Activated CD8-positive, alpha-beta T cell treated with anti-CD3 and anti-CD28 coated beads for 36 hours (primary cell): ENCODE results near the gene ANXA2. TPM values are rescaled to one million over a fixed set of nuclear protein-coding genes. Genes with fewer than 3 reads are reported as not detected.

Source experiments
- ATAC-seq: fragments of 200-7000 bp; cut with Tn5 transposase; one replicate; pipeline ENCODE4 v1.10.0; 2021; ENCODE audit warnings: mild to moderate bottlenecking, moderate library complexity
- CTCF ChIA-PET: fragments of 350-600 bp; sonication (Branson Sonifier 250); formaldehyde crosslinking; loops from one replicate; lab custom pipeline; 2021; ENCODE audit warnings: antibody characterized with exemption; lab: Charles Lee
- POLR2A ChIA-PET: fragments of 350-600 bp; sonication (Branson Sonifier 250); formaldehyde crosslinking; loops from one replicate; lab custom pipeline; 2021; ENCODE audit warnings: antibody characterized with exemption; lab: Charles Lee
- DNase-seq: peaks from one replicate; pipeline ENCODE4 v3.0.0-alpha.2; 2020
- H3K27ac Mint-ChIP-seq: one replicate; pipeline ENCODE4 v1.8.0; 2021; ENCODE audit warnings: mild to moderate bottlenecking, mixed read lengths
- H3K27me3 Mint-ChIP-seq: one replicate; pipeline ENCODE4 v1.8.0; 2021; ENCODE audit warnings: mixed read lengths
- H3K36me3 Mint-ChIP-seq: one replicate; pipeline ENCODE4 v1.8.0; 2021; ENCODE audit warnings: low read depth, mixed read lengths
- H3K4me1 Mint-ChIP-seq: one replicate; pipeline ENCODE4 v1.8.0; 2021; ENCODE audit warnings: low read depth, mixed read lengths
- H3K4me3 Mint-ChIP-seq: one replicate; pipeline ENCODE4 v1.8.0; 2021; ENCODE audit warnings: mild to moderate bottlenecking, moderate library complexity, mixed read lengths
- H3K9me3 Mint-ChIP-seq: one replicate; pipeline ENCODE4 v1.8.0; 2021; ENCODE audit warnings: mixed read lengths
- intact Hi-C: fragments of 100-400 bp; cut with micrococcal nuclease; formaldehyde crosslinking; loops from one replicate; pipeline ENCODE4 v1.10.0; 2022
- total RNA-seq, 2 experiments: library from RNA; stranded (reverse); gene quantifications; one replicate each; pipeline ENCODE4 v1.2.3, GENCODE V29; 2021
- TF ChIP-seq, protein P1 (sequence below): fragments of 200-600 bp; IDR thresholded peaks from one replicate; pipeline ENCODE4 v1.8.0; 2022; ENCODE audit warnings: antibody characterized with exemption, mild to moderate bottlenecking

The ANXA2 gene
- total RNA-seq, 2 experiments from 2014 or later = 57.9 to 60.2 TPM

DNA sequence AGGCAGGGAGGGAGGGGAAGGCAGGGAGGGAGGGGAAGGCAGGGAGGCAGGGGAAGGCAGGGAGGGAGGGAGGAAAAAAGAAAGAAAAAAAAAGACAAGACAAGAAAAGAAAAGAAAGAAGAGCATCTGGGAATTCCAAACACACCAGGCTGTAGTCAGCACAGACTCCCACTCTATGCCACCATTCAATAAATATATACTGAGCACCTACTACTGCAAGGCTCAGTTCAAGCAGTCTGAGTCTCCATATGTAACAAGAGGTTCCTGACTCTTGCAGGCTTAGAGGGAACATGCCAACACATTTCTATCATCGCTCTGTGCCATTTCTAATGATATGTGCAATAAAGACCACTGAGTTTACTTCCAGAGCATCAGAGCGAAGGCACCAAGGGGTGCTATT lies 47.7 kb downstream of the ANXA2 start:
- no peak for DNase-seq
- no peak for ATAC-seq
- TF ChIP-seq, protein P1, sequence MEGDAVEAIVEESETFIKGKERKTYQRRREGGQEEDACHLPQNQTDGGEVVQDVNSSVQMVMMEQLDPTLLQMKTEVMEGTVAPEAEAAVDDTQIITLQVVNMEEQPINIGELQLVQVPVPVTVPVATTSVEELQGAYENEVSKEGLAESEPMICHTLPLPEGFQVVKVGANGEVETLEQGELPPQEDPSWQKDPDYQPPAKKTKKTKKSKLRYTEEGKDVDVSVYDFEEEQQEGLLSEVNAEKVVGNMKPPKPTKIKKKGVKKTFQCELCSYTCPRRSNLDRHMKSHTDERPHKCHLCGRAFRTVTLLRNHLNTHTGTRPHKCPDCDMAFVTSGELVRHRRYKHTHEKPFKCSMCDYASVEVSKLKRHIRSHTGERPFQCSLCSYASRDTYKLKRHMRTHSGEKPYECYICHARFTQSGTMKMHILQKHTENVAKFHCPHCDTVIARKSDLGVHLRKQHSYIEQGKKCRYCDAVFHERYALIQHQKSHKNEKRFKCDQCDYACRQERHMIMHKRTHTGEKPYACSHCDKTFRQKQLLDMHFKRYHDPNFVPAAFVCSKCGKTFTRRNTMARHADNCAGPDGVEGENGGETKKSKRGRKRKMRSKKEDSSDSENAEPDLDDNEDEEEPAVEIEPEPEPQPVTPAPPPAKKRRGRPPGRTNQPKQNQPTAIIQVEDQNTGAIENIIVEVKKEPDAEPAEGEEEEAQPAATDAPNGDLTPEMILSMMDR = no peak
- Mint-ChIP-seq H3K4me3 (no peak overlapping the region), H3K27ac (no peak overlapping the region), H3K36me3 (peaks cover 38% of the 10 kb centered on the region), H3K4me1 (no peaks in the 10 kb centered on the region), H3K9me3 (peaks cover 5% of the 10 kb centered on the region), H3K27me3 (no peaks in the 10 kb centered on the region)
- intact Hi-C loops = no loop called here
- ChIA-PET POLR2A (no interaction called here), CTCF (interaction anchor here (1.9 kb wide), 2 partner anchors 9 to 10 kb away, joined by 4 to 6 read pairs; no protein-coding TSS in a partner anchor)

DNA sequence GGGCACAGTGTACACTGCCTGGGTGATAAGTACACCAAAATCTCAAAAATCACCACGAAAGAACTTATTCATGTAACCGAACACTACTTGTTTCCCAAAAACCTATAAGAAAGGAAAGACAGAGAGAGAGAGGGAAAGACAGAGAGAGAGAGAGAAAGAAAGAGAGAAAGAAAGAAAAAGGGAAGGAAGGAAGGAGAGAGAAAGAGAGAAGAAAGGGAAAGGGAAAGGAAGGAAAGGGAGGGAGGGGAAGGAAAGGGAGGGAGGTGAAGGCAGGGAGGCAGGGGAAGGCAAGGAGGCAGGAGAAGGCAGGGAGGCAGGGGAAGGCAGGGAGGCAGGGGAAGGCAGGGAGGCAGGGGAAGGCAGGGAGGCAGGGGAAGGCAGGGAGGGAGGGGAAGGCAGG lies 48.2 kb downstream of the ANXA2 start:
- TF ChIP-seq, protein P1 = no peak
- H3K4me3 Mint-ChIP-seq = no peak overlapping the region
- H3K36me3 Mint-ChIP-seq = peaks cover 33% of the 10 kb centered on the region
- ATAC-seq (no peak), DNase-seq (no peak)
- H3K4me1 Mint-ChIP-seq = no peaks in the 10 kb centered on the region
- H3K9me3 Mint-ChIP-seq = peaks cover 5% of the 10 kb centered on the region
- CTCF ChIA-PET = no interaction called here
- POLR2A ChIA-PET = no interaction called here
- intact Hi-C loops = no loop called here
- no peaks in the 10 kb centered on the region for H3K27me3 Mint-ChIP-seq
- H3K27ac Mint-ChIP-seq = no peak overlapping the region

DNA sequence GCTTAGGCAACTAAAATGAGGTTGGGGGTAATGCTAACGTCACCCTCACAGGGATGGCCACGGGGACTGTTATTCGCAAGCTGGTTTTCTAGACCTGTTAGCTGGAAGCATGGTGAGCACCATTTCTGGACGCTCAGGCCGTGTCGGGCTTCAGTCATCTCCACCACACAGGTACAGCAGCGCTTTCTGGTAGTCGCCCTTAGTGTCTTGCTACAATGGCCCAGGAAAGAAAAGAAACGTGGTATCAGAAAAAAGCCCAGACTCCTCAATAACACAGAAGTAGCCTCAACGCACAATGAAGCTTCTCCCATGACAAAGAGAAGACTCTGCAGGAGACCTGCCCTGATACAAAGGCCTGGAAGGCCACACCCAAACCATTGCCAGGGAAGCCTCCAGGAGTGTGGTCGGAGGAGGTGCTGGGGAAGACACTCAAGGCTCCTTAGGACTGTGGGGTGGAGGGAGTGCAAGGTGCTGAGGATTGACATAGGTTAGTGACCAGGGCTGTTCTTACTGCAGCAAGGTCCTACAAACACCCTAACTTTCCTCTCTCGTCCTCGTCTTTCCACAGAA lies 50.2 kb downstream of the ANXA2 start:
- TF ChIP-seq, protein P1 = no peak
- ChIA-PET POLR2A (no interaction called here), CTCF (interaction anchor here (0.9 to 1.7 kb wide), 4 partner anchors 16 to 96 kb away, joined by 3 to 4 read pairs (median 3); no protein-coding TSS in a partner anchor)
- H3K27ac Mint-ChIP-seq = no peak overlapping the region
- ATAC-seq (no peak), DNase-seq (no peak)
- H3K36me3 Mint-ChIP-seq = peaks cover 17% of the 10 kb centered on the region
- H3K4me1 Mint-ChIP-seq = no peaks in the 10 kb centered on the region
- H3K4me3 Mint-ChIP-seq = no peak overlapping the region
- no peaks in the 10 kb centered on the region for H3K9me3 Mint-ChIP-seq
- H3K27me3 Mint-ChIP-seq = no peaks in the 10 kb centered on the region
- intact Hi-C loops = no loop called here

DNA sequence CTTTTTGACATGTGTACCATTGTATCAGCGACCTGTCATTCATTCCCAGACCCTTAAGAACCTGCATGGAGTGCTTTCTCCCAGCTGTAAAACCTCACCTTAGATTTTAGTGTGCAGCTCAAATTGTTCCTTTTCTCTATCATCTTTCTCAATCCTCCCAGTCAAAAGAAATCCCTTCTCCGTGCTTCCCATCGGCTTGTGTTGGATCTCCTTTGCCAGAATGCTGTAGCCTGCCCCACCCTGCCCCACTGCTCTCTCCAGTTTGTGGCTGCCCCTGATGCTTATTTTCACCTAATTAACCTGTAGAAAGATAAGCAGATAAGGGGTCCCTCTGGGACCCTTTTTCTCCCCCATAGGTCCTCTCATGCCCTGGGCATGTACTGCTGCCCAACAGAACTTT lies 51.1 kb downstream of the ANXA2 start:
- H3K27me3 Mint-ChIP-seq = no peaks in the 10 kb centered on the region
- intact Hi-C loops = no loop called here
- no peaks in the 10 kb centered on the region for H3K4me1 Mint-ChIP-seq
- H3K36me3 Mint-ChIP-seq = peaks cover 10% of the 10 kb centered on the region
- H3K9me3 Mint-ChIP-seq = no peaks in the 10 kb centered on the region
- TF ChIP-seq, protein P1 = no peak
- ChIA-PET POLR2A (interaction anchor here (0.5 to 0.6 kb wide), 2 partner anchors 185 to 323 kb away, joined by 3 read pairs; no protein-coding TSS in a partner anchor), CTCF (interaction anchor here (1.0 to 1.7 kb wide), 2 partner anchors 18 to 97 kb away, joined by 3 to 4 read pairs; no protein-coding TSS in a partner anchor)
- ATAC-seq (no peak), DNase-seq (no peak)
- H3K4me3 Mint-ChIP-seq = no peak overlapping the region
- H3K27ac Mint-ChIP-seq = no peak overlapping the region

DNA sequence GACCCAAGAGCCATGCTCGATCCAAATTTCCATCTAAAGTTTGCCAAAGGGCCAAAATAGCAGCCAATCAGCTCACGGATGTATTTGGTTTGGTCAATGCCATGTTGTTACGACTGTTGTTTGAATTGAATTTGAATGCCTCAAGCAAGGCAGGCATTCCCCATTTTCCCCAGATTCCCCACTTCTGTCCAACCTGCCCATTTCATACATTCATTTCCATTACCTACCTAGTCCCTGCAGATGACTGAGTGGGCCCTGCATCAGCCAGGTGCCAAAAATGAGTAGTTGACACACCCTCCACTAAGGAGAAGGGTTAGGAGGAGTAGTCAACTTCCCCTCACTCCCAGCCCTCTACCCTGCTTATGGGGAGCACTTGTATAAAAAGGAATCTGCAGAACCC lies 51.7 kb downstream of the ANXA2 start:
- ATAC-seq = no peak
- no peaks in the 10 kb centered on the region for H3K4me1 Mint-ChIP-seq
- H3K27ac Mint-ChIP-seq = no peak overlapping the region
- no peak overlapping the region for H3K4me3 Mint-ChIP-seq
- H3K36me3 Mint-ChIP-seq = peaks cover 10% of the 10 kb centered on the region
- intact Hi-C loops = no loop called here
- DNase-seq = no peak
- TF ChIP-seq, protein P1 = no peak
- ChIA-PET POLR2A (no interaction called here), CTCF (interaction anchor here (2.2 kb wide), 1 partner anchor 16 kb away, joined by 5 read pairs; no protein-coding TSS in a partner anchor)
- no peaks in the 10 kb centered on the region for H3K9me3 Mint-ChIP-seq
- H3K27me3 Mint-ChIP-seq = no peaks in the 10 kb centered on the region
